Loucy (cell line): ENCODE results near the gene RMI2.
"Not testable (repeated sequence)": the region's sequence is repeated elsewhere in the genome, so short reads cannot be mapped to it uniquely, and the experiment has no call there.

Experiments
- CTCF ChIP-seq: fragments of 200-600 bp; sonication (generic); conservative IDR thresholded peaks from 2 replicates; pipeline ENCODE4 v1.5.1; 2014; ENCODE audit warnings: mild to moderate bottlenecking, antibody characterized with exemption, low read length
- EZH2phosphoT487 ChIP-seq: fragments of 200-600 bp; IDR thresholded peaks from 2 replicates; pipeline ENCODE4 v1.6.1; 2018; ENCODE audit warnings: antibody characterized with exemption, mild to moderate bottlenecking, moderate library complexity, borderline replicate concordance

- TF ChIP-seq CTCF, EZH2phosphoT487: not testable (repeated sequence)
These were observed 33.7 kb downstream of the RMI2 start for GRCh38 chr16:11378951-11379350.
